GM12801 (cell line): ENCODE results near the gene EPHX1.

Experiments
- TF ChIP-seq, protein P1 (sequence below): IDR thresholded peaks from one replicate; pipeline ENCODE4 v1.5.1; 2011; ENCODE audit warnings: control low read depth; ENCODE audit not compliant: insufficient read length; ENCODE audit errors: extremely low read depth

Gene EPHX1

DNA sequence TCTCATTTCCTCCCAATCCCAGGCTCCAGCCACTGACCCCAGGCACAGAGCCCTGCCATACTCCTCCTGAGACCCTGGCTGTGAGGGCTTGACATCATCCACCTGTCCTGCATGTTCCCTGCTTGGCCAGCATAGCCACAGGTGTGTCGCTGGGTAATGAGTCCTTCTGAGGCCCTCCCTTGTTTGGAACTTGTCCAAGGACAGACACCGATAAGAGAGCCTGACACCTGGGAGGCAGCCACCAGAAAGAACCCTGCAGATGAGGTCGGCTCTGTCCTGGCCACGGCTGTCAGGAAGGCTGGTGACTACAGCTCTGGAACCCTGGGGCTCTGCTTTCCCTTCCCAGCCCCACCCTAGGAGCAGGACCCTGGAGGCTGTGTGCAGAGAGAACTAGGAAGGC lies 37.7 kb downstream of the EPHX1 start:
- TF ChIP-seq, protein P1, sequence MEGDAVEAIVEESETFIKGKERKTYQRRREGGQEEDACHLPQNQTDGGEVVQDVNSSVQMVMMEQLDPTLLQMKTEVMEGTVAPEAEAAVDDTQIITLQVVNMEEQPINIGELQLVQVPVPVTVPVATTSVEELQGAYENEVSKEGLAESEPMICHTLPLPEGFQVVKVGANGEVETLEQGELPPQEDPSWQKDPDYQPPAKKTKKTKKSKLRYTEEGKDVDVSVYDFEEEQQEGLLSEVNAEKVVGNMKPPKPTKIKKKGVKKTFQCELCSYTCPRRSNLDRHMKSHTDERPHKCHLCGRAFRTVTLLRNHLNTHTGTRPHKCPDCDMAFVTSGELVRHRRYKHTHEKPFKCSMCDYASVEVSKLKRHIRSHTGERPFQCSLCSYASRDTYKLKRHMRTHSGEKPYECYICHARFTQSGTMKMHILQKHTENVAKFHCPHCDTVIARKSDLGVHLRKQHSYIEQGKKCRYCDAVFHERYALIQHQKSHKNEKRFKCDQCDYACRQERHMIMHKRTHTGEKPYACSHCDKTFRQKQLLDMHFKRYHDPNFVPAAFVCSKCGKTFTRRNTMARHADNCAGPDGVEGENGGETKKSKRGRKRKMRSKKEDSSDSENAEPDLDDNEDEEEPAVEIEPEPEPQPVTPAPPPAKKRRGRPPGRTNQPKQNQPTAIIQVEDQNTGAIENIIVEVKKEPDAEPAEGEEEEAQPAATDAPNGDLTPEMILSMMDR, result no peak

DNA sequence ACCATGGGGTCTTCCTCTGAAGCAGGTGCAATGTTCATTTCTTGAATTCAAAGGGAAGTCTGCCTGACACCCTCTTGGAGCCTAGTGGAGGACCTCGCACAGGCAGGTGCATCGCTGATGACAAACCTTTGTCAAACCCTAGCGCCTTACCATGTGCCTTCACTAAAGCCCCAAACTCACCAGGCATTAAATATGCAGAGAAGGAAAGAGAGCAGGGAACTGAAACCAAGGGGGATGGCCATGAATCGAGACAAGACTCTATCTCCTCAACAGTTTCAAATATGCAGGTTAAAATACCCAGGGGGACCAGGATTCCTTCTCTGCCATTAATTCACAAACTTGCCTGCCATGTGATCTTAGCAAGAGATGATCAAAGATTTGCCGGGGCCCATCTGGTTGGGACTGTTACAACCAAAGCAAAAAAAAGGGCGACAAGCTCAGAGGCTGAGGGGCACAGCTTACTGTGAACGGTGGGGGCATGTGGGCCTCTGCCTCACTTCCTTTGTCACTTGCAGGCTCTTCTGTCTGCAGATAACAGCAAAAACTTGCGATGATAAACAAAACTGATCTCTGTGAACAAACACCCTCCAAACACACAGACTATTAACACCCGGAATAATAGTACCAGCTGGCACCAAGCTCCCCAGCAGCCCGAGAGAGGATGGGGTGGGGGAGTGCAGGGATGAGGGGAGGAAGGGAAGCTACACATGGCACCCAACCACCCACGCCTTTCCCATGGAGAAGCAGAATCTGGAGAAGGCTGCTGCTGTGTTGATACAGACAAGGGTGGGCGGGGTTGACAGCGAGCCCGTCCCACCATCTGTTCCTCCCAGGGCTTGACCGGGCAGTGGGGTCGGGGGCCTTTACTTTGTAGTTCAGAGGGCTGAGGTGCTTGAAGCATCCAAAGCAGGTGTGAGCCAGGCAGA lies 38.4 kb downstream of the EPHX1 start:
- TF ChIP-seq, protein P1, result no peak

DNA sequence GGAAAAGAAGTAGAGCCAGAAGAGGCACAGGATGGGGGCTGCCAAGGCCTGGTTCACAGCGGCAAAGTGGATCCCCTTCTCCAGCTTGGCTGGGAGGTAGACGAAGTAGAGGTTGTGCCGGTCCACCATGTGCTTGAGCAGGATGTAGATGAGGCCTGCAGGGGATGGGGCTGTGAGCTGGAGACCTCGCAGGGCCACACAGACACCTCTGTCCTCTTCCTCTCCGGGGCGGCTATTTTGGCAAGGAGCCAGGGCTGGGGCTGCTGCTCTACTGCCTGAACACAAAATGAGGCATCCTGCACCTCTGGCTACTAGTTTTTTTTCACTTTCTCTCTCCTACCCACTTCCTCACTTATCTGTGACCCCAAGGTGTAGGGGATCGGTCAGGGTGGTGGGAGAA lies 40.0 kb downstream of the EPHX1 start:
- TF ChIP-seq, protein P1, result no peak

DNA sequence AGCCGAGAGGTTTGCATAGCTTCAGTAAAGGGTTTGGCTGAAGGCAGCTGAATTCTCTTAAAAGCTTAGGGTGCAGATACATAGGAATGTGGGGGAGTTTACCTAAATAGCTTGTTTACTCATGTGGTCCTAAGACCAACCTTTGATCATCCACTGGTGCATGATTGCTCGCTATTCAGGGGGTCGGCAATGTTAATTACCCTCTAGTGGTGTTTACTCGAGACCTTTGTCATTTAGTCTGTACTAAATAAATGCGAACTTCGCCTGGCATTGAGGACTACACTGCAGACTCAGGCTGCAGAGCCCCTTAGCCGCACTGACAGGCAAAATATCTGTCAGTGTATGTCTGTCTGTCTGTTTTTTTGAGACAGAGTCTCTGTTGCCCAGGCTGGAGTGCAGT lies 40.4 kb downstream of the EPHX1 start:
- TF ChIP-seq, protein P1, result no peak

DNA sequence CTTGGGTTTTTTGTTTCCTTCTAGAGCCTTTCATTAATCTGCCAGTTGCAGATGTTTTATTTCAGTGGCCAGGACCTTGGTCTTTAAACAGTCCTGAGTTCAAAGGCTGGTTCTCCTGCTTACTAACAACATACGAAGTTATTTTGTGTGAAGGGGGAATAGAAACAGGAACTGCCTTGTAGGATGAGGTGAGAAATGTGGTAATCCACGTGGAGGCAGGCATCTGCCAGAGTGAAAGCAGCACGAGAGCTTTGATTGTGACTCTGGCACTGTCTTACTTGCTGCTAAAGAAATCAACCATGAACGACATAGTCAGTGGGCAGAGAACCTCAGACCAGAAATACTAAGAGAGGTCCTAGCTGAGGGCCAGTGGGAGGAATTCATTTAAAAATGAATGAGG lies 41.9 kb downstream of the EPHX1 start:
- TF ChIP-seq, protein P1, result no peak

DNA sequence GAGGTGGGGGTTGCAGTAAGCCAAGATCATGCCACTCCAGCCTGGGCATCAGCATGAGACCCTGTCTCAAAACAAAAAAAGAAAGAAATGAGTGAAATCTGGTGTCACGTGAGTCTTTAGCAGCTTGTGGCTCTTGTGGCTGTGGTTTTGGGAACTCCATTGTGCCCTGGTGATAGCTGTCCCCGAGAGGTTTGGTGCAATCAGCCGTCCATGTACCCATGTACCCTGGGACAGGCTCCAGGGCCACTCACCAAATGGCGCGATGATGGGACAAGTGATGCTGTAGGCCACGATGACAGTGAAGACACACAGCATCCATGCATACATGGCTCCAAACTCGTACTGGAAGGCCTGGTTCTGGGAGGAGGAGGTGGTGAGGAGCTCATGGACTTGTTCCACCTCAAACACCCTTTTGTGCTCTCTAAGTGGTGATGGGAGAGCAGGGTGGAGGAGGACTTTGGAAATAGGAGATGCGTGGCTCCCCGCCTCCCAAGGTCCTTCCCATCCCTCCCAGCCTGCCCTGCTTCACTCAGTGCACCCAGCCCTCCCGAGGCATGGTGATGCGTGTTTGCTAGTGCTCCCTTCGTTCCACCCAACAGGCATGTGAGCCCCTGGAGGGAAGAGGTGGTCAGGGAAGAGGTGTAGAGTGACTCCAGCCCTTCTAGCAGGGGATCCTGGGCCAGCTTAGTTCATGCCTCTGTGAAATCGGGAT lies 42.6 kb downstream of the EPHX1 start:
- TF ChIP-seq, protein P1, result no peak

DNA sequence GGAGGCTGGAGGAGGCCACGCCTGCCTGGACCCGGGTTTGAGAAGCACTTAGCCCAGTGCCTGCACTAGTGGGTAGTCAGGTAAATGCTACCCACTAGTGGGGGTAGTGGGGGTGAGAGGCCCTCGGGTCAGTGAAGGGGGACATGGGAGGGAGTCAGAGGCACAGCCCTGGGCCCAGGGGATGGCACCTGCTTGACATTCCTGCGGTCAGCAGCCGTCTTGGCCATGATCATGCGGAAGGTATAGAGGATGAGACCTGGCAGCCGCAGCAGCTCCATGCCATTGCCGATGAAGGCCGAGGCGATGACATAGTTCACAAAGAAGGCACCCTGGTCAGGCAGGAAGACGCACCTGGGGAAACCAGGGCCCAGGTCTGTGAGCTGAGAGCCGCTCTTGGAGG lies 43.5 kb downstream of the EPHX1 start:
- TF ChIP-seq, protein P1, result no peak
